Measurements from ENCODE around the gene TMCO2.

TMCO2 gene

GRCh38 chr1:40299366-40300248 is 51.9 kb downstream of the TMCO2 start:
- H3K27me3 ChIP-seq (ENCODE audit: control insufficient read depth, insufficient read depth, low read length) = peaks cover 2% of the 10 kb centered on the region
- H3K9ac ChIP-seq (ENCODE audit: low read length) = no peak overlapping the region
- no peaks in the 10 kb centered on the region for H3K4me1 ChIP-seq (ENCODE audit: control insufficient read depth, insufficient read depth, low read length)

GRCh38 chr1:40300249-40300567 is 52.5 kb downstream of the TMCO2 start:
- no peak overlapping the region for H3K4me3 ChIP-seq (ENCODE audit: low read length)
- H3K4me1 ChIP-seq (ENCODE audit: control insufficient read depth, insufficient read depth, low read length) = no peaks in the 10 kb centered on the region
- H3K27me3 ChIP-seq (ENCODE audit: control insufficient read depth, insufficient read depth, low read length) = peaks cover 2% of the 10 kb centered on the region

More at GRCh38 chr1:40299366-40300248, 51.9 kb downstream of the TMCO2 start:
- Histone ChIP-seq H3K27ac (ENCODE audit: low read depth, low read length) (no peak overlapping the region), H3K36me3 (ENCODE audit: control insufficient read depth, insufficient read depth, low read length) (peaks cover under 1% of the 10 kb centered on the region), H3K4me3 (ENCODE audit: low read length) (no peak overlapping the region)

GRCh38 chr1:40300651-40301050 is 52.9 kb downstream of the TMCO2 start:
- Histone ChIP-seq H3K27me3 (ENCODE audit: control insufficient read depth, insufficient read depth, low read length) (peaks cover 2% of the 10 kb centered on the region), H3K36me3 (ENCODE audit: control insufficient read depth, insufficient read depth, low read length) (no peaks in the 10 kb centered on the region), H3K4me3 (ENCODE audit: low read length) (no peak overlapping the region), H3K4me1 (ENCODE audit: control insufficient read depth, insufficient read depth, low read length) (no peaks in the 10 kb centered on the region), H3K27ac (ENCODE audit: low read depth, low read length) (no peak overlapping the region), H3K9ac (ENCODE audit: low read length) (no peak overlapping the region)

More at GRCh38 chr1:40300249-40300567, 52.5 kb downstream of the TMCO2 start:
- H3K27ac ChIP-seq (ENCODE audit: low read depth, low read length) = no peak overlapping the region
- H3K36me3 ChIP-seq (ENCODE audit: control insufficient read depth, insufficient read depth, low read length) = no peaks in the 10 kb centered on the region
- no peak overlapping the region for H3K9ac ChIP-seq (ENCODE audit: low read length)

GRCh38 chr1:40301066-40301465 is 53.3 kb downstream of the TMCO2 start:
- Histone ChIP-seq H3K27ac (ENCODE audit: low read depth, low read length) (no peak overlapping the region), H3K4me3 (ENCODE audit: low read length) (no peak overlapping the region), H3K4me1 (ENCODE audit: control insufficient read depth, insufficient read depth, low read length) (no peaks in the 10 kb centered on the region), H3K9ac (ENCODE audit: low read length) (no peak overlapping the region), H3K27me3 (ENCODE audit: control insufficient read depth, insufficient read depth, low read length) (peaks cover 2% of the 10 kb centered on the region), H3K36me3 (ENCODE audit: control insufficient read depth, insufficient read depth, low read length) (no peaks in the 10 kb centered on the region)

Data from rectal smooth muscle tissue (tissue), 1 donor.